GM19397 (cell line): ENCODE results near the gene PTPRT.

Experiments
- ATAC-seq: cut with Tn5 transposase; IDR thresholded peaks from one replicate; pipeline ENCODE4 v1.9.1; 2021; ENCODE audit warnings: mild to moderate bottlenecking, moderate library complexity; ENCODE audit not compliant: unreplicated experiment

The PTPRT gene

DNA sequence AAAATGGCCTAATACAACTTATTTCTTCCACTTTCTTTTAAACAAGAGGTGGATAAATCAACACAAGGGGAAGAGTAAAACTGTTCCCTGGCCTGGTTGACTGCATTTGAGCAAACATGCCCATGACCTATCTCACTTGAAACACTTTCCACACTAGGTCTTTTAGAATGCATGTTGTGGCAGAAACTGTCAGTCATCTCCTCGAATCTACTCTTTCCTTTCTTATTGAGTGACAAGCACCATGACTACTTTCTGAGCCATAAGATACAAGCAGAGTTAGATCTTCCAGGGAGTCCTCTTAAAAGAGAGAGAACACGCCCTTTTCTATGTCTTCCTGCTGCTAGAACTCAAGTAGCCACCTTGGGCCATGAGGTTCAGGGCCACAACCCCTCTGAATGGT, 66.5 kb downstream of the PTPRT start:
- ATAC-seq = no peak

DNA sequence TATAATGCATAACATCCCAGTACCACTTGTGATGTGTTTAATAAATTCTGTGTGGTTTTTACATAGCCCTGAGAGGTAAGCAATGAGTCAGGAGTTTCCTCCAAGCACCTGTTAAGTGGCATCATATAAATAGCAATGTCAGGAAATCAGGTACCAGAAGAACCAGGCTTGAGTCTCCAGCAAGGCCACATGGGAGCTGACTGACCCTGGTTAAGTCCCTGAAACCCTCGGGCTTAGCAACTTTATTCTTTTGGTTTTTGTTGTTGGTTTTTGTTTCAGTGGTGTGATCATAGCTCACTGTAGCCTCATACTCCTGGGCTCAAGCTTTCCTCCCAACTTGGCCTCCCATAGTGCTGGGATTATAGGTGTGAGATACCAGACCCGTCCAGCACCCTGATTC, 70.0 kb downstream of the PTPRT start:
- no peak for ATAC-seq

DNA sequence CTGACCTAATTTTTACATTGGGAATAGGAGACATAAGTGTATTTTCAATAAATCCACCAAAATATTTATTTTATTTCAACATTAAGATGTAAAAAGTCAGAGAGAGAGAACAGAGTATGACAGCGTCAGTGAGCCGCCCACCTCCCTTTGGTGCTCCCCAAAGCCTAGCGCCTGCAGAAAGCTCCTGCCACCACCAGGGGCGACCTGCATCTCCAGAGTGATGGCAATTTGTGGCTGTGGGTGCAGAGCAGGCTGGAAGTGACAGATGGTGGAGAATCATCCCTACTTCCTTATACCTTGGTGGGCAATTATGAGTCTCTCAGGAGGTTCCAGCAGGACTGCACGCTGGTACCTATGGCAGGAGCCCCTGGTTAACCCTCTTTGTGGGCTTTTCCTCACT, 87.3 kb downstream of the PTPRT start:
- no peak for ATAC-seq

DNA sequence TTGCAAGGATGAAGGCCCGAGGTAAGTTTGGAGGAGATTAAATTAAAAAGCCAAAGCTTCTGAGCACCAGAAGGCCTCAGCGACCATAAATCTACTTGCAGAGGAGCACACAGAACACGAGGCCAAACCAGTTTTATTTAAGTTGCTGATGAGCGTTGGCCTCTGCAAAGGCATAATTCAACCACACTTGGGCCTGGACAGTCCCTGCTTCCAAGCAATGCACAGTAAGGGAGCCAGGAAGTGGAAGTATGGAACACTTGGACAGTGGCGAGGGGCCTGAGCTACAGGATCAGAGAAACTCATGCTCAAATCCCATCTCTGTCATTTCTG, 92.8 kb downstream of the PTPRT start:
- no peak for ATAC-seq

DNA sequence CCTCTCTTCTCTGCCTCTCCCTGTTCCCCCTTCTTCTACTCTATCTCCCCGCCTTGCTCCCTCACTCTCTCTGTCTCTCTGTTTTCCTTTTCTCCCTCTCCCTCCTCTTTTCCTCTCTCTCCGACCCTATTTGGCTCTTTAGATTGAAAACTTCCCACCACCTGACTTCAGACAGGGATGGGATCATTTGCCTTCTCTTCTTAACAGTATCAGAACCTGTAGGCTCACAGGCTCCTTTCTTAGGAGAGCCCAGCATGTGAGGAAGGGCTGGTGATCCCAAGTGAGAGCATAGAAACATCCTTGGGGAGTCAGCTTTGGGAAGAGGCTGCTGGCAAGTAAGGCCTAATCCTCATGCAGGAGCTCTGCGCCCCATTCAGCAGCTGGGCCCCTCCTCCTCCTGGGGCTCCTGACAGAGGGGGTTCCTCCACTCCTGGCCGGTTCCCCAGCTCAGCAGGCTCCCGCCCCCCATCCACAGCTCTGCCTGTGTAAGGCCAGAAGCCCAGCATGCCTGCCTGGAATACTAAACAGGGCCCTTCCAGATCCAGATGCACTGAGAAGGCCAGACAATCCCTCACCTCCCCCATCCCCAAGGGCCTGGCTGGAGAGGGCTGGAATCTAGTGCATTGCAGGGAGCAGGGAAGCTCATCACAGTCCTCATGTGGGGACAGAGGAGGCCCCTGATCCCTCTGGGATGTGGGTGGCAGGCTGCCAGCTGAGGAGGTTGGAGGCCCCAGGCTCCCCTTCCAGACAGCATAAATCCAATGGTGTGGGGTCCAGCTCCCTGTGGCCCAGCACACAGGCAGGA, 93.4 kb downstream of the PTPRT start:
- ATAC-seq = no peak

DNA sequence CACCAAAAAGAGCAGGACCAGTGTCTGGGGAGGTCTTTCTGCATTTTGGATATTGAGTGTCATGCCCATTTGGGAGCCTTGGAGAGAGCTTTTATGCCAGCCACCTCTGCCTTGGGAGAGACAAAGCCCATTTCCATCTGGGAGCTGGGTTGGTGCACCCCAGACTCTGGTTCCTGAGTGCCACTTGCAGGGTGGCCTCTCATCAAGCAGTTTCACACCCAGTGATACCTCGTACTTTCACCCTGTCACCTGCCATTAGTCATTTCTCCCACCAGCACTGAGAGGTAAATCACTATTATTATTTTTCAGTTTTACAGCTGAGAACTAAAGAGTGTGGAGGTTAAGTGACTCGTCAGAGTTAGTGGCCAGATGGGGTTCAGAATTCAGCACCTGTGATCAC, 94.7 kb downstream of the PTPRT start:
- ATAC-seq = no peak

DNA sequence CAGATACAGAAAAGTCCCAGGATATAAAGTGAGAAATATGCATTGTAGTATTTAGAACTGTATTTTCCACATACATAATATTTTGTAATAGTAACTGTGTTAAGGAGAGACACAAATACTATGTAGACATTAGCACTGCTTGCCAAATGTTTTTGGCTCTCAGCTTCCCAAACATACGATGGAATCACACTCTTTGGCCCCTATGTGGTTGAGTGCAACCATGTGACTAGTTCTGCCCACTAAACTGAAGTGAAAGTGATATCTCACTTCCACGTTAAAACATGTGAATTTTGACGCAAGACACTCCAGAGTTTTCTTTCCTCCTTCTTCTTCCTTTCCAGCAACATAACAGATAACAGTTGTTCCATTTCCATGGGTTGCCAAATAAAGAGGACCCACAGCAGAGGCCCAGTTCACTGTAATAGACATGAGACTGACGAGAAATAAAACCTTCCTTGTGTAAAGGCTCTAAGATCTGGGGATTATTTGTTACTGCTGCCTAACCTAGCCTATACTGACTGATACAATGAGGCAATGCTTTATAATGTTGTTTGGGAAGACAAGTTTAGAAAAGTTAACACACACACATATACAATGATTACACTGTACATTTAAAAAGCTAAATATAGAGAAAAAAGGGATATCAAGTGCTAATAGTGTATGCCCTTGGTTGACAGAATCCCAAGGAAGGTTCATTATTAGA, 97.2 kb downstream of the PTPRT start:
- ATAC-seq = no peak

DNA sequence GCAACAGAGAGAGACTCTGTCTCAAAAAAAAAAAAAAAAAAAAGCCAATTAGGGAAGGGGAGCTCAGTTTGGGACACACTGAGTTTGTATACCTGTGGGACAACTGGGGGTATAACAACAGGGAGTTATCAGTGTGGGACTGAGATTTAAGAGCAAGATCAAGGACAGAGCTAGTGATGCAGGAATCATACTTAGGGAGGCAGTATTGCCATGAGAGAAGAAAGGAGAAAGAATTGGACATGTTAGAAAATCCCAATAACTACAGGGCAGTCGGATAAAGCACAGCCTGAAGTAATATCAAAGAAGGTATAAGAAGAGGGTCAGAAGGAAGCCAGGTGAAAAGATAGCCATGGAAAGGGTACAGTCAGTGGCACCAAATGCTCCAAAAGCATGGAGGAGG, 121.2 kb downstream of the PTPRT start:
- no peak for ATAC-seq

DNA sequence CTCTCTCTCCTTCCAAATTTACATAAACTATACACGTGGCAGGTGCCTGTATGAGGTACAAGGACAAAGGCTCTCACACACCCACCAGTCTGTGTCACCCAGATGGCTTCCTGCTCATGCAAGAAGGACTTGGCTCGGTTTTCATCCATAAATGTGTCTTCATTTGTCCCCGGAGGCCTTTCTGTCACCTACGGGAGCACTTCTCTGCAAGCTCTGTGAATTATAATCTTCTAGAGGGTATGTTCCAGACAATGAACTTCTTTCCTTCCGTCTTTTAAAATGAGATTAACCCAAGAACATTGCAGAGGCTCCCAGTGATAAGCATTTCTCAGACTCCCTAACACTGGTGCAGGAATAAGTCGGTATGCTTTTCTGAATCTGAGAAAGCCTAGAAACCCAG, 123.6 kb downstream of the PTPRT start:
- no peak for ATAC-seq

DNA sequence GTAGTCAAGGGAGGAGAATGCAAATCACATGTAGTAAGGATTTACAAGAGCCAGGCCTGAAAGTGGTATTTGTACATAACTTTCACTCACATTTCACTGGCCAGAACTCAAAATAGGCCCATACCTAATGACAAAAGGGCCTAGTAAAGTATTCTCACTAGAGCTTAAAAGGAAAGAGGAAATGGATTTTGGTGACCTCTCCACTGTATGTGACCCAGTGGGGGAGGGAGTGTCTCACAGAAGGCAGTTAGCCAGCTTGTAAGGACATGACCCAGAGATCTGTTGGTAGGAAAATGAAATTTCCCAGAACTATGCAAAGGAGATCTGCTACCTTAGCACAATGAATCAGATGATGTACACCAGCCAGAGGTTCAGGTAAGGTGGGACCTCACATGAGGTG, 124.4 kb downstream of the PTPRT start:
- ATAC-seq = no peak

DNA sequence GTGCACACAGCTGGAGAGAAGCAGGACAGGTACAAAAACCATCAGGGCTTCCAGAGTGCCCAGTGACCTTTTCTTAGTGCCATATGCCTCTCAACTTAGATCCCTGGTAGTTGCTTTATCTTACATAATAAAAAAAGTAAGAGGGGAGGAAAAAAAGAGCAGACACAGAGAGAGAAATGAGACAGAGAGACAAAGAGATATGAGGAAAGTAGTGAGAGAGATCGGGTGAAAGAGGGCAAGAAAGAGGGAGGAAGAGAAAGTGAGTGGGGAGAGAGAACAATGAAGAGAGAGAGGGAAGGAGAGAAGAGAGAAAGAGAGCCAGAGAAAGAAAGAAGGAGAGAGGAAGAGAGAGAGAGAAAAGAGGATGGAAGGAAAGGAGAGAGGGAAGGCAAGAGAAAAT, 131.6 kb downstream of the PTPRT start:
- ATAC-seq = no peak

DNA sequence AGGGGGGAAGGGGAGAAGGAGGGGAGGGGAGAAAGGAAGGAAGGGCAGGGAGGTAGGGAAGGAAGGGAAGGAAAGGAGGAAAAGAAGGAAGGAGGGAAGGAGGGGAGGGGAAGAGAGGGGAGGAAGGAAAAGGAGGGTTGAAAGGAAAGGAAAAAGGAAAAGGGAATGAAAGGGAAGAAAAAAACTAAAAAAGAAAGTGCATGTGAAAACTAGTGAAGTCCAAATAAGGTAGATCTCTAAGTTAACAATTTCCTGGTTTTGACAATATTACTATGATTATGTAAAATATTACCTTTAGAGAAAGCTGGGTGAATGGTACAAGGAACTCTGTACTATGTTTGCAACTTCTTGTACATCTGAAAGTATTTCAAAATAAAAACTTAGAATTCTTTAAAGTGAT, 132.4 kb downstream of the PTPRT start:
- ATAC-seq = no peak

DNA sequence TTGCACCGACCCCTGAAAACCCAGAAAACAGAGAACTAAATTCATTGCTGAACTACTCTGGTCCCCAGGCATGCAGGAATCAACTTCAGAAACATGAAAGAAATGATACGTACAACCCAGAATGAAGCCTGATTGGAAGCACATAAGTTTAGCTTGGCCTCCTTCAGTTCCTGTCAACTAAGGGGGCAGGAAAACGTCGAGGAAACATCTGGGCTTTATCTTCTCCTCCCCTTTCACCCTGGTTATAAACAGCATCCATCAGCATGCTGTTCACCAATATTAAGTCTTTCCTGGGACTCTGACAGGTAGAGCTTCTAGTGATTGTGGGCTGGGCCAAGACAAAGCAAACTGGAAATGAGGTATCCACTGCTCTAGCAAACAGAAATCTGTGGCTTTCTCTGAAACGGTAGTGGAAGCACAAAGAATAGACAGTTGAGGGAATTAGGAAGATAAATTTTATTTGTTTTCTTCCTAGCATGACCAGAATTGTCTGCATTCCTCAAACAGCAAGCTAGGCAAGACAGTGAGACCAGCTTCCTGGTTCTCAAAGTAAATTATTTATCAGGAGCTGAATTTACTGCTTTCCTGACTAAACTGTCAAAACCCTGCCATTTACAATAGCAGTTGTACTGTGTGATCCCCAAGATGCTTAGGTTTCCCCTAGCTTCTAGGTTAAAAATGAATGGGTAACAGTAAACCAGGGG, 134.4 kb downstream of the PTPRT start:
- no peak for ATAC-seq

DNA sequence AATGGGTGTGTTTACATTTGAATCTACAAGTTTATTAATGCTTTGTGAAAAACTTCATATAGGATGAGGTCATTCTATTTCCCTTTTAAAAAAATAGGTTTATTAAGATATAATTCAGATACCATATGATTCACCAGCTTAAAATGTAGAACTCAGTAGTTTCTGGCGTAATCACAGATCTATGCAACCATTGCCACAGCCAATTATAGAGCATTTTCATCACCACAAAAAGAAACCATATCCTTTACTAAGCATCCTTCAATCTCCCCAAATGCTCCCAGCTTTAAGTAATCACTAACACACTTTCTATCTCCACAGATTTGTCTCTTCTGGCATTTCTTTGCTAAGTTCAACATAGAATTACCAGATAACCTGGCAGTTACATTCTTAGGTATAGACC, 137.2 kb downstream of the PTPRT start:
- ATAC-seq = no peak

DNA sequence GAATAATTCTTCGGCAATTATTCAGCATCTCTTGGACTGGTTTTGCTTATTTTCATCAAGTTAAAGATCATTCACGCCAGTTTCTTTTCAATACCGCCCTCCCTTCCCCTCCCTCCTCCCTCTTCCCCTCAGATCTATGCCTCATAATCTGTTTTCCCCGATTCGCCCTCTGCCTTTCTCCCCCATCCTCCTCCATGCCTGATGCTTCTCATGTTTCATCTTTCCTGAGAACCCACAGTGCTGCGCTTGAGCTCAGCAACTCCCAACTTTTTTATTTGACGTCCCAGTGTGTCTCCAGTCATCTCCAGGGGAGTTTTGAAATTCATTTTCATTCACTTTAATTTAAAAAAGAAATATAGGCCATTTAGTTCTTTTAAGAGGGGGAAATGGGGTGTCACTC, 142.7 kb downstream of the PTPRT start:
- no peak for ATAC-seq

DNA sequence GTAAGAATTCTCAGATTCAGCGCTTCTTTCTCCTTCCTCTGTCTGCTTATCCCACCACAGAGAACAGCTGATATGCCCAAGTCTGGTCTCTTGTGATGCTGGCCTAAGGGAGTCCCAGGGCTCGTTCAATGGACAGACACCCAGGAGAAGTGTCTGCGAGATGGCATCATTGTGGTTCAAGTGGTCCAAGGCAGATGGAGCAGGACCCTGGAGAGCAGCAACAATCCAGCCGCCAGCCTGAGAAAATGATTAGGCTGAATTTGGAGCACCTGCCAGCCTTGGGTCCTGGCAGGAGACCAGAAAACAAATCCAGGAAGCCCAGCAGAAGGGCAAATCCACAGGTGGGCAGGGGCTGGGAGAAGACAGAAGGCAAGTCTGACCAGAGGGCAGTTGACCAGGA, 145.8 kb downstream of the PTPRT start:
- no peak for ATAC-seq

DNA sequence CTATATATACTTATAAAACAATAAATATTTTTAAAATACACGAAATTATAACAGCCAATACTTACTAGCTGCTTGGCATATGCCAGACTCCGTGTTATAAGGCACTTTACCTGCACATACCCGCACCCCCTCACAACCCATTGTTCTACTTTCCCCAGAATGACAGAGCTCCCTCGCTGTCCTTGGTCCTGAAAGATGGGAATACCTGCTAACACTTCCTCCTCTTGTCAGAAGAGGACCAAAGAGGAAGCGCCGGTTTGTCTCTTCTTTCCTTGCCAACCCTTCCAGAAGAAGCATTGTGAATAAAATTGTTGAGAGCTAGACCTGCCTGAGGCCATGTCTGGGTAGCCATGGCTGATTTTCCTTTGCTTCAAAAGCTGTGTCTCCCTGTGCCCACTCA, 149.3 kb downstream of the PTPRT start:
- ATAC-seq = no peak

DNA sequence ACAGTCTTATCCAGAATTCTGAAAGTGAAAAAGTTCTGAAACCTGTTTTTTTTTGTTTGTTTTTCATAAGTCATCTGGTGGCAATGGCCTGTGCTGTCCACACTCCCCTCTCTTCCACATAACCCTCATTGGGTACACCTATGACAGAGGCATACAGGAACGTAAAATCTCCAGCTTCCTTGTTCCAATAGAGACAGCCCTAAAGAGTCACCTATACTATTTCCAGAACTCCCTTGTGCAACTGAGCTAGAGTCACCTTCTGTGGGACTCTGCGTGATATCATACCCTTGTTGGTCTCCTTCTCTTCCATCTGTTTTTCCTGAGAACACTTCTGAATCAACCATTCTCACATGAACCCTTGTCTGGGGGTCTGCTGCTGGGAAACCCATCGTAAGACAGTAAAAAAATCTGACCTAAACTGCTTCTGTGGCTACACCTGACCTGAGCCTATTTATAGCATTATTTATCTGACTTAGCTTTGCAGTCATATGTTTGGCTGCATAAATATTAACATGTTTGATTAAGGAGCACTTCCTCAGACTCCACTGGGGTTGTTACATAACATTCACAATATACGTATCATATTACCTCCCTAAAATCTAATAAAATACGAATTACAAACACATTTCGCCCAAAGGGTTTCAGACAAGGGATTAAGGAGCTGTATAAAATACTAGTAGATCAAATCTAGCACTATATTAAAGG, 151.9 kb downstream of the PTPRT start:
- no peak for ATAC-seq

DNA sequence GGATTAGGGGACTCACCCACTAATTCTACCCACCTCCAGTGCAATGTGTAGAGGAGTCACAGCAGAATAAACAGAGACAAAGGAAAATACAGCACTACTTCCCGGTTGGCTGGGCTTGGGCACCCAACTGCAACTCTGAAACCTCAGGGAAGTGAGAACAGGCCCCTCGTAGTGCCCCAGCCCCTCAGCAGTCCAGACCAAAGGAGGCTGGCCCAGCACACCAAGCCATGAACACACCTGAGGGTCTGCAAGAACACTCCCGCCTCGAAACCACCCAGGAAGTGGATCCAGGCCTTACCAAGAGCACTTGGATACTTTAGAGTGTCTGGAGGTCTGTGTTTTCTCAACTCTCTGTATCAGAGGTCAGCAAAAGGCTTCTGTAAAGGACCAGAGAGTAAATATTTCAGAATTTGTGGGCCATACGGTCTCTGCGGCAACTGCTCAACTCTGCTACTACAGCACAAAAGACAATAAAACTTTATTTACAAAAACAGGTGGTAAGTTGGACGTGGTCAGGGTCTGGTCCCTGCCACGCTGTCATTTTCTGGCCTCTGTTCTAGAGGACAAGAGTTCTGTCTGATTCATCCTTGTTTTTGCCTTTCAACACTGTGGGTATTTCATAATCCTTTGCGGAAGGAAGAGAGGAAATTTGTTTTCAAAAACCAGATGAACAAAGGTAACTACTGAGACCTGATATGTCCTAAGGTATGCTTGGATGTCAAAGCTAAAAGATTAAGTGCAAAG, 154.6 kb downstream of the PTPRT start:
- ATAC-seq = no peak

DNA sequence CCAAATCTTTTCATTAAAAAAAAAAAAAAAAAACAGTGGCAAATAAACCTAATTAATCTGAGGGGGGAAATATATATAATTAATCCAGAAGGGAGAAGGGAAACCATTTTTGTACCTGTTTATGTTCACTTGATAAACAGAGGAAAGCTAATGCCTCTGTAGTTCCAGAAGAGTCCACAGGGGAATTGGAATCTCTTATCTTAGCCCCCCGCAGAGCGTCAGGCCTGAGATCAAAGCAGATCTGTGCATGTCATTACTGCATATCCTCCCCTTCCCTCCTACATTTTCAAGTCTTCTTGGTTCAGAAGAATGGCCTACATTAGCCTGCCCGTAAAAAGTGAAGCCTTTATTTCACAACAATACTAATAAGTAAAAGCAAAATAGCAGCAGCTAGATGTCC, 157.2 kb downstream of the PTPRT start:
- no peak for ATAC-seq

DNA sequence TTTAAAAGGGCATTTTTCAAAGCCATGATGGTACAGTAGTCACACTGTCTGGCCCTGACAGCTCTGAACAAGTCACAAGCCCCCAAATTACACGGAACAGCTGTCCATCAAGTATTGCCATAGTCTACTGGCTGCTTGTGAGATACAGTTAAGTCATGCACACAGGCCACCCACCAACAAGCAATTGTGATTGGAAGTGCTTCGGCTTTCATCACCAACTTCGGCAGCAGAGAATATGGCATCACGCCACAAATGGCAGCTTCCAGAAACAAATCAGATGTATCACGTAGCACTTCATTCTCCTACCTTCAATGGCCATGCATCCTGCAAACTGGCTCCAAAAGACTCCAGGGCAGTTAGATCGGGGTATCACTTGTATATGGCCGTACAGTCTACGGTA, 160.5 kb downstream of the PTPRT start:
- ATAC-seq = no peak
